NCI-H2227 treated with DMSO at 0.1 percent for 48 hours (cell line): ENCODE data around the gene LIMA1.

Experiments used
- DNase-seq: peaks from one replicate; lab custom pipeline; 2025; lab: John Stamatoyannopoulos, UW

The LIMA1 gene

GRCh38 chr12:50132505-50133135 is 150.7 kb downstream of the LIMA1 start:
- no peak for DNase-seq

- DNase-seq: no peak
Measured at GRCh38 chr12:50129290-50129689, 154.0 kb downstream of the LIMA1 start.

- no peak for DNase-seq
Measured at GRCh38 chr12:50127546-50127945, 155.8 kb downstream of the LIMA1 start.
